Transverse colon (tissue), 4 donors: ENCODE data around the gene SLC15A5. TPM values are rescaled to one million over a fixed set of nuclear protein-coding genes. Genes with fewer than 3 reads are reported as not detected.
A peak's percentile ranks its signal among the peaks of the same experiment; 100 is the strongest.

Experiments used
- DNase-seq: peaks from one replicate; pipeline ENCODE4 v3.0.0-alpha.2; 2019
- H3K27ac ChIP-seq, 4 donors: fragments of 200-600 bp; sonication (generic); 2 replicates each; pipeline ENCODE4 v1.5.1; 2016 to 2018; ENCODE audit warnings: inconsistent platforms in 4 of 4
- H3K27me3 ChIP-seq: fragments of 200-600 bp; sonication (generic); 2 replicates; pipeline ENCODE4 v1.5.1; 2017; ENCODE audit warnings: inconsistent platforms
- H3K36me3 ChIP-seq, 4 donors: fragments of 200-600 bp; sonication (generic); 2 replicates each; pipeline ENCODE4 v1.5.1; 2017 to 2019; ENCODE audit warnings: inconsistent platforms in 4 of 4
- H3K4me1 ChIP-seq, 4 donors: fragments of 200-600 bp; sonication (generic); 2 replicates each; pipeline ENCODE4 v1.5.1; 2017 to 2020; ENCODE audit warnings: inconsistent platforms in 4 of 4
- H3K4me3 ChIP-seq, 4 donors: fragments of 200-600 bp; sonication (generic); 1 replicate in 1 of 4; 2 replicates in 3 of 4; pipeline versions ENCODE4 v1.5.1 to v1.6.1; 2017 to 2019; ENCODE audit warnings: inconsistent platforms in 4 of 4
- H3K9me3 ChIP-seq, 2 donors: fragments of 200-600 bp; sonication (generic); 2 replicates each; pipeline ENCODE4 v1.5.1; 2017 to 2019; ENCODE audit warnings: inconsistent platforms in 2 of 2
- CTCF ChIP-seq, 5 experiments: fragments of 200-600 bp in 3 of 5; fragments of 450-650 bp in 2 of 5; sonication (generic) in 3 of 5; IDR thresholded peaks; 1 replicate in 2 of 5; 2 replicates in 3 of 5; pipeline ENCODE4 v1.5.1; 2016 to 2017; ENCODE audit warnings: antibody characterized with exemption in 5 of 5, inconsistent platforms in 3 of 5, mild to moderate bottlenecking in 2 of 5, moderate library complexity in 1 of 5
- EP300 ChIP-seq: sonication (generic); formaldehyde crosslinking; IDR thresholded peaks from one replicate; pipeline ENCODE4 v1.6.1; 2017; ENCODE audit warnings: antibody characterized with exemption, low read depth
- POLR2A ChIP-seq: fragments of 450-650 bp; IDR thresholded peaks from one replicate; pipeline ENCODE4 v1.6.1; 2016; ENCODE audit warnings: antibody characterized with exemption, mild to moderate bottlenecking, moderate library complexity
- POLR2AphosphoS5 ChIP-seq, 3 donors: sonication (generic); formaldehyde crosslinking; IDR thresholded peaks; one replicate each; pipeline ENCODE4 v1.6.1; 2016; ENCODE audit warnings: antibody characterized with exemption in 3 of 3
- WGBS, 2 donors: methylation state at CpG; one replicate each; pipeline ENCODE4 v1.1.5; 2018; ENCODE audit warnings: low coverage in 1 of 2; 5-methylcytosine and 5-hydroxymethylcytosine counted together
- in situ Hi-C, 4 donors: fragments of 200-750 bp; cut with MboI; loops; one replicate each; pipeline versions ENCODE4 v1.15.0 to v1.15.1; 2017; ENCODE audit warnings: low sequenced_read_pairs in 3 of 4, low pct_ligation_motif_present in 1 of 4, low pct_unique_long_range_greater_than_20kb in 1 of 4
- intact Hi-C: fragments of 100-400 bp; cut with DNase I; formaldehyde crosslinking; loops from one replicate; pipeline ENCODE4 v1.15.1; 2023; ENCODE audit warnings: low total_unique reads
- total RNA-seq, 4 donors: library from RNA; depleted of rRNA; stranded (reverse); fragments of >200 nt; gene quantifications; one replicate each; pipeline ENCODE4 v1.1.0, GENCODE V29; 2016

The SLC15A5 gene
- total RNA-seq, 4 donors from 2014 or later = not detected

GRCh38 chr12:16300736-16301135 lies 23.3 kb upstream of the SLC15A5 start:
- intact Hi-C loops = no loop called here
- in situ Hi-C loops = no loop called here
- no peak for DNase-seq
- Histone ChIP-seq H3K27me3 (no peaks in the 10 kb centered on the region), H3K27ac (peak overlapping the region in 1 of 4 donors; percentile 19), H3K36me3 (no peaks in the 10 kb centered on the region), H3K4me3 (no peak overlapping the region), H3K9me3 (no peaks in the 10 kb centered on the region), H3K4me1 (peaks cover 0 to 16% (median 0%) of the 10 kb centered on the region in 4 donors)
- WGBS, 2 donors = 84 to 85% methylated on average over 7 of the region's 7 CpGs
- TF ChIP-seq EP300 (no peak), POLR2AphosphoS5 (IDR thresholded peaks at IDR 0.05) (no peak), POLR2A (no peak), CTCF (IDR thresholded peaks at IDR 0.05) (no peak)

- TF ChIP-seq CTCF (IDR thresholded peaks at IDR 0.05) = no peak
- no peak for TF ChIP-seq EP300
- no peak for TF ChIP-seq POLR2A
- no peak for TF ChIP-seq POLR2AphosphoS5 (IDR thresholded peaks at IDR 0.05)
- Histone ChIP-seq H3K4me1 (peaks cover 0 to 16% (median 0%) of the 10 kb centered on the region in 4 donors), H3K9me3 (no peaks in the 10 kb centered on the region), H3K4me3 (no peak overlapping the region), H3K36me3 (no peaks in the 10 kb centered on the region), H3K27ac (no peak overlapping the region), H3K27me3 (no peaks in the 10 kb centered on the region)
- intact Hi-C loops = no loop called here
- in situ Hi-C loops = no loop called here
- 71 to 78% methylated on average over 1 of the region's 1 CpG for WGBS, 2 donors
- no peak for DNase-seq
Observed at GRCh38 chr12:16300122-16300521, 22.6 kb upstream of the SLC15A5 start.

- no peak overlapping the region for H3K4me3 ChIP-seq
- no peaks in the 10 kb centered on the region for H3K27me3 ChIP-seq
- no peak for TF ChIP-seq POLR2AphosphoS5 (IDR thresholded peaks at IDR 0.05)
- TF ChIP-seq POLR2A = no peak
- no peak for TF ChIP-seq CTCF (IDR thresholded peaks at IDR 0.05)
- TF ChIP-seq EP300 = no peak
- intact Hi-C loops = no loop called here
- peak; percentile 47 for DNase-seq
- peaks cover 0 to 21% (median 3%) of the 10 kb centered on the region in 4 donors for H3K4me1 ChIP-seq
- no peak overlapping the region for H3K27ac ChIP-seq
- WGBS, 2 donors = 34 to 48% methylated on average over 2 of the region's 2 CpGs
- in situ Hi-C loops = no loop called here
- no peaks in the 10 kb centered on the region for H3K36me3 ChIP-seq
- no peaks in the 10 kb centered on the region for H3K9me3 ChIP-seq
Observed at GRCh38 chr12:16299403-16299802, 21.9 kb upstream of the SLC15A5 start.

GRCh38 chr12:16297521-16297920 lies 20.0 kb upstream of the SLC15A5 start:
- H3K4me1 ChIP-seq = peaks cover 0 to 24% (median 5%) of the 10 kb centered on the region in 4 donors
- H3K27ac ChIP-seq = no peak overlapping the region
- H3K27me3 ChIP-seq = no peaks in the 10 kb centered on the region
- no peaks in the 10 kb centered on the region for H3K36me3 ChIP-seq
- WGBS, 2 donors = 41 to 67% methylated on average over 1 of the region's 1 CpG
- in situ Hi-C loops (no loop called here), intact Hi-C loops (no loop called here)
- TF ChIP-seq EP300 (no peak), POLR2A (no peak), CTCF (IDR thresholded peaks at IDR 0.05) (no peak), POLR2AphosphoS5 (IDR thresholded peaks at IDR 0.05) (no peak)
- no peak overlapping the region for H3K4me3 ChIP-seq
- H3K9me3 ChIP-seq = no peaks in the 10 kb centered on the region
- DNase-seq = no peak
